HepG2 (cell line): ENCODE data around the gene MED25. TPM values are rescaled to one million over a fixed set of nuclear protein-coding genes. Genes with fewer than 3 reads are reported as not detected.

ENCODE experiments used
- AFF4 ChIP-seq: sonication (generic); formaldehyde crosslinking; IDR thresholded peaks from 2 replicates; pipeline ENCODE4 v1.4.0; 2020; ENCODE audit warnings: missing genetic modification reagents
- ATM ChIP-seq: fragments of 450-650 bp; IDR thresholded peaks from 2 replicates; pipeline ENCODE4 v1.7.1; 2017; ENCODE audit warnings: mild to moderate bottlenecking, borderline replicate concordance
- FOSL1 ChIP-seq: sonication (generic); formaldehyde crosslinking; IDR thresholded peaks from 2 replicates; pipeline ENCODE4 v1.9.0; 2021; ENCODE audit warnings: missing genetic modification reagents, borderline replicate concordance
- FOXJ3 ChIP-seq: sonication (generic); formaldehyde crosslinking; IDR thresholded peaks from 2 replicates; pipeline ENCODE4 v1.4.0; 2020; ENCODE audit warnings: missing genetic modification reagents, mild to moderate bottlenecking, borderline replicate concordance
- GTF2F1 ChIP-seq: fragments of 150-350 bp; IDR thresholded peaks from 2 replicates; pipeline ENCODE4 v1.6.1; 2014; ENCODE audit warnings: low read length
- GTF3A ChIP-seq: sonication (generic); formaldehyde crosslinking; conservative IDR thresholded peaks from 2 replicates; pipeline ENCODE4 v1.4.0; 2020; ENCODE audit warnings: mild to moderate bottlenecking, missing genetic modification reagents
- IKZF4 ChIP-seq: sonication (generic); formaldehyde crosslinking; IDR thresholded peaks from 2 replicates; pipeline ENCODE4 v1.5.1; 2020; ENCODE audit warnings: borderline replicate concordance, mild to moderate bottlenecking, low read depth, missing genetic modification reagents; ENCODE audit errors: not compliant biosample characterization
- KDM1A ChIP-seq: IDR thresholded peaks from 2 replicates; pipeline ENCODE4 v1.6.1; 2016; ENCODE audit warnings: missing compliant biosample characterization
- KLF13 ChIP-seq: sonication (generic); formaldehyde crosslinking; IDR thresholded peaks from 2 replicates; pipeline ENCODE4 v1.4.0; 2020; ENCODE audit warnings: mild to moderate bottlenecking, missing genetic modification reagents
- MLLT10 ChIP-seq: sonication (generic); formaldehyde crosslinking; IDR thresholded peaks from 2 replicates; pipeline ENCODE4 v1.4.0; 2020; ENCODE audit warnings: missing genetic modification reagents
- NFE2 ChIP-seq: sonication (generic); formaldehyde crosslinking; IDR thresholded peaks from 2 replicates; pipeline ENCODE4 v1.4.0; 2020; ENCODE audit warnings: missing genetic modification reagents
- NR2F1 ChIP-seq, 2 experiments: fragments of 450-650 bp in 1 of 2; formaldehyde crosslinking in 1 of 2; IDR thresholded peaks; 2 replicates each; pipeline versions ENCODE4 v1.5.0 to v1.6.1; 2016 to 2020; ENCODE audit warnings: mild to moderate bottlenecking in 1 of 2, missing compliant biosample characterization in 1 of 2, missing genetic modification reagents in 1 of 2, moderate library complexity in 1 of 2
- POLR2G ChIP-seq: fragments of 200-400 bp; formaldehyde crosslinking; IDR thresholded peaks from 2 replicates; pipeline ENCODE4 v1.6.1; 2018; ENCODE audit warnings: mild to moderate bottlenecking, low read depth, low read length, moderate library complexity
- SCMH1 ChIP-seq: sonication (generic); formaldehyde crosslinking; IDR thresholded peaks from 2 replicates; pipeline ENCODE4 v1.9.0; 2021; ENCODE audit warnings: missing genetic modification reagents, mild to moderate bottlenecking, borderline replicate concordance
- SETDB1 ChIP-seq: sonication (generic); formaldehyde crosslinking; IDR thresholded peaks from 2 replicates; pipeline ENCODE4 v1.5.1; 2020; ENCODE audit warnings: missing genetic modification reagents, mild to moderate bottlenecking, borderline replicate concordance
- ZNF3 ChIP-seq: IDR thresholded peaks from 2 replicates; pipeline ENCODE4 v1.7.0; 2017; ENCODE audit warnings: inconsistent platforms
- ZNF496 ChIP-seq: sonication (generic); formaldehyde crosslinking; IDR thresholded peaks from 2 replicates; pipeline ENCODE4 v1.8.1; 2023; ENCODE audit warnings: mild to moderate bottlenecking, moderate library complexity, missing genetic modification reagents; ENCODE audit not compliant: insufficient replicate concordance
- ZNF704 ChIP-seq: sonication (generic); formaldehyde crosslinking; IDR thresholded peaks from 2 replicates; pipeline ENCODE4 v1.8.1; 2023; ENCODE audit warnings: mild to moderate bottlenecking, inconsistent platforms, moderate library complexity, missing genetic modification reagents, borderline replicate concordance
- ZSCAN22 ChIP-seq: sonication (generic); formaldehyde crosslinking; IDR thresholded peaks from 2 replicates; pipeline ENCODE4 v1.4.0; 2020; ENCODE audit warnings: mild to moderate bottlenecking, missing genetic modification reagents
- ZSCAN25 ChIP-seq: sonication (generic); formaldehyde crosslinking; IDR thresholded peaks from 2 replicates; pipeline ENCODE4 v1.8.0; 2022; ENCODE audit warnings: mild to moderate bottlenecking, missing genetic modification reagents
- polyA plus RNA-seq, 8 experiments: library from polyadenylated mRNA; depleted of rRNA in 3 of 8; stranded (reverse) in 7 of 8; unstranded in 1 of 8; fragments of >200 nt; fragmentation: Illumina TruSeq in 4 of 8; extraction: Trizol in 4 of 8; gene quantifications; 2 replicates each; pipeline versions ENCODE4 v1.2.1 to v1.2.3, GENCODE V29; 2011 to 2016; ENCODE audit warnings: low read depth in 4 of 8, missing spikeins in 1 of 8, mixed read lengths in 1 of 8; ENCODE audit not compliant: insufficient read depth in 1 of 8
- total RNA-seq, 5 experiments: library from RNA; depleted of rRNA; stranded (reverse); fragments of >200 nt; fragmentation: Illumina TruSeq; extraction: Trizol; gene quantifications; 2 replicates each; pipeline ENCODE4 v1.2.3, GENCODE V29; 2016; ENCODE audit warnings: low read depth in 1 of 5
- TF ChIP-seq, protein P1 (sequence below): sonication (generic); formaldehyde crosslinking; IDR thresholded peaks from 2 replicates; pipeline ENCODE4 v1.5.0; 2020; ENCODE audit warnings: missing genetic modification reagents, mild to moderate bottlenecking, borderline replicate concordance

Gene MED25
- total and polyA plus RNA-seq, 2 of the 13 experiments (the other 11 are each of a cell fraction or from before 2014, with no cell fraction given): 11.1 to 15.1 TPM

DNA sequence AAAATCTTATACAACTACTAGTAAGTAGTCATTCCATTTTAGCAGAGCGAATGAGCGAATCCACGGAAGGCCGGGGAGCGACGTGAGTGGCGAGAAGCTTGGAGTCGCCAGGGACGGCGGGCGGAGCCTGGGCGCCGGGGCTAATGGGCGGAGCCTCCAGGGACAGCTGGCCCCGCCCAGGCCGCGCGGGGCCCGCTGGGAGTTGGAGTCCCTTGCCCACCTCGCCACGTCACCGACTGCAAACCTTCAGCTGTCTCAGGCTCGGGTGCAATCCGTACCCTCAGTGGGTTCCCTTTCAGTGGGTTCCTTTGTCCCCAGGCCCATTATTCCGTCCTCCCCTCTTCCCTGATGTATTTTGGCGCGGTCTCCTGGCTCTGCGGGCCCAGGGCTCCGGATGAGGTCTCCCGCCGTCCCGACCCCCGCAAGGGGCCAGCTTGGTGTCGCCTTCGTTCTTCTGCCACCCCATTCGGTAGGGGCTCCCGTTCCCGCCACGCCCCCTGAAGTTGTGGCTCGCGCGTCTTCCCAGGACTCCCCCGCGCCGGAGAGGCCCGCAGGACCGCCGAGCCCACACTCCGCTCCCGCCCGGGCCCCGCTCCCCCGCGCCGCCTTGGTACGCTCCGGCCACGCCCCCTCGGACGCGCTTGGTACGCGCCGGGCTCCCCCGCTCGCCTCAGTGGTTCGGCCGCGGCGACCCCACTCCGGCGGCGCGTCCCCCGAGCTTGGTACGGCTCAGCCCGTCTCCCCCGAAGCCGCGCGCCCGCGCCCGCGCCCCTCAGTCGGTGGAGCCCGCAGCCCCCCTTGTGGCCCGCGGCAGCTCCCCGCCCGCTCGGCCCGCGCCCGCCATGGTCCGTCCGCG is 32.6 kb downstream of the MED25 start, which contains the start of gene PTOV1 (continued):
- TF ChIP-seq AFF4 (CRISPR knock-in tag) (no peak), IKZF4 (CRISPR knock-in tag) (no peak), SCMH1 (CRISPR knock-in tag) (no peak), NR2F1 (CRISPR knock-in tag; IDR thresholded peaks at IDR 0.05) (no peak), ATM (no peak), GTF3A (CRISPR knock-in tag) (no peak), FOSL1 (CRISPR knock-in tag) (no peak), ZSCAN22 (no peak), POLR2G (peak; percentile 79), ZNF3 (CRISPR knock-in tag) (no peak), MLLT10 (CRISPR knock-in tag) (no peak), GTF2F1 (no peak), FOXJ3 (CRISPR knock-in tag) (no peak), ZSCAN25 (CRISPR knock-in tag) (no peak; the same call in 1 of the 2 replicates), KDM1A (CRISPR knock-in tag) (no peak), SETDB1 (CRISPR knock-in tag) (no peak), ZNF496 (no peak), ZNF704 (CRISPR knock-in tag) (no peak), KLF13 (CRISPR knock-in tag) (no peak; the same call in 1 of the 2 replicates), NFE2 (no peak)
- TF ChIP-seq, protein P1, sequence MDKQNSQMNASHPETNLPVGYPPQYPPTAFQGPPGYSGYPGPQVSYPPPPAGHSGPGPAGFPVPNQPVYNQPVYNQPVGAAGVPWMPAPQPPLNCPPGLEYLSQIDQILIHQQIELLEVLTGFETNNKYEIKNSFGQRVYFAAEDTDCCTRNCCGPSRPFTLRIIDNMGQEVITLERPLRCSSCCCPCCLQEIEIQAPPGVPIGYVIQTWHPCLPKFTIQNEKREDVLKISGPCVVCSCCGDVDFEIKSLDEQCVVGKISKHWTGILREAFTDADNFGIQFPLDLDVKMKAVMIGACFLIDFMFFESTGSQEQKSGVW (CRISPR knock-in tag): no peak
